Stimulated activated CD8-positive, alpha-beta memory T cell treated with anti-CD3 and anti-CD28 coated beads, Interleukin-15, amount 100 ng/mL, for 4 hours (primary cell): ENCODE data around the gene C1orf50.
A peak's percentile ranks its signal among the peaks of the same experiment; 100 is the strongest.

Source experiments
- DNase-seq, 2 donors: peaks; one replicate each; pipeline ENCODE4 v3.0.0-alpha.2; 2020; ENCODE audit warnings: low read depth in 2 of 2

The C1orf50 gene

DNA sequence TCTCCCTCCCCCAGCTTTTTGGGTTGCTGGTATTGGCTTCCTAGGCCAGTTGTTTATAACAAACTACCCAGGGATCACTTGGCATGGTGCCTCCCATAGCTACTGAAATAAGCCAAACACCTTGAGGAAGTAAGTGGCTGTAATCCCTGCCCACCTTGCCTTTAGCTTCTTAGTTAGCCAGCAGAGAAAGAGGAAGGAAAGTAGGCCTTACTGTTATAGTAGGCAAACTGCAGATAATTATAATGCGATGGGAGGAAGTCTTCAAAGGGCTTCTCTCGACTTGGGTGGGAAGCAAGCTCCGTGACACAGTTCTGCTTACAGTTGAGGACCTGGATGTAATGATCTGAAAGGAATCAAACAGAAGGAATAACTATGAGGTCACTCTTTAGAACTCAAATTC lies 8.4 kb upstream of the C1orf50 start:
- no peak for DNase-seq

DNA sequence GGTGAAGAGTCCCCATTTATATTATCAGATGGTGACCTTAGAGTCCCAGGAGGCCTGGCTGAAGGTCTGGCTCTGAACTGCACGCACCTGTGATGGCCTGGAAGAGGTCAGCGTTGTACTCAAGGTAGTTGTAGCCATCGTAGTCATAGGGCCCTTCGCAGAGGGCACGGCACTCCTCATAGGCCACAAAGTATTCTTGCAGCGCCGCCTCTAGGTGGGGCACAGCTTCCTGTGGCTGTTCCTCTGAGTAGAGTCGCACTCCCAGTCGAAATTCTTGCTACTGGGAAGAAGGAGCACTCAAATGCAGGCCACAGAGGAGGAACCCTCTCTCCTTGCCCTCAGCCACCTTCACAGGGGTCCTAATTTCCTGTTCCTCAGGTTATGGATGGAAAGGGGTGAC lies 7.9 kb upstream of the C1orf50 start:
- no peak for DNase-seq

DNA sequence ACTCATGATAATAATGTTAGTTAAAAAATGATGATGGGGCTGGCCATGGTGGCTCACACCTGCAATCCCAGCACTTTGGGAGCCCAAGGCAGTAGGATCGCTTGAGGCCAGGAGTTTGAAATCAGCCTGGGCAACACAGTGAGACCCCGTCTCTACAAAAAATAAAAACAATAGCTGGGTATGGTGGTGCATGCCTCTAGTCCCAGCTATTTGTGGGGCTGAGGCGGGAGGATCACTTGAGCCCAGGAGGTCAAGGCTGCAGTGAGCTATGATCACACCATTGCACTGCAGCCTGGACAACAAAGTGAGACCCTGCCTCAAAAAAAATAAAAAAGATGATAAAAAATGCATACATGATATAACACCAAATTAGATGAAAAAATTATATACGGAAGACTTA lies 5.5 kb upstream of the C1orf50 start:
- no peak for DNase-seq

DNA sequence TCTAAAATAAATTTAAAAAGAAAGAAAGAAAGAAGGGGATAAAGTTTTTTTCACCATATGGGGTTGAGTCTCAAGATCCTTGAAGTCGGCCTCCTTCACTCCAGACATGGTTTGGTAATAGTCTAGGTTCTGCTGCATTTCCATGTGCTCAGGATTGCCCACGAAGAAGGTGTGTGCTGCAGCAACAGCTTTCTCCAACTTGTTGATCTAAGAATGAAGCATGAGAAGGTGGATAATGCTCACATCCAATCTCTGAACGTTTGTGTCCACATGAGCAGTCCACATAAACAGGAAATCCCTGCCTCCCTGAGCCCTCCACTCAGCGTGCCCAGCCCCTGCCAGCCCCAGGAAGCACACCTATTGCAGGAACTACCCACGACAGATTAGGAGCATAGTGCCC lies 4.8 kb upstream of the C1orf50 start:
- DNase-seq: no peak

DNA sequence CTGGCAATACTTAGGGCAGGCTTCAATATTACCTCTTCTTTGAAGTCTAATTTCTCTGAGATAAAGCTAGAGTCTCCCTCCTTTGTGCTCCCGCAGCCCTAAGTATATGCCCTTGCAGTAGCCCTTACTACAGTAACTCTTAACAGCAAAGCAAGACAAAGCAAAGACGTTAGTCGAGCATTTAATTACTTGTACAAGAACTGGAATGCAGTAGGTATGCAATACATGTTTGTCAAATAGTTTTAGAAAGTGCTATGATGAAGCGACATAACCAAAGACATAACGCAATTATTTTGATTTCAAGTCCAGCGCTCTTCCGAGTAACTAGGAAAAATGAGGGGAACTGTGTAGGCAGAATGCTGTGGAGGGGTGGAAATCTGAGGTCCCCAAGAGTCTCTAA lies 1.8 kb upstream of the C1orf50 start:
- DNase-seq: no peak

DNA sequence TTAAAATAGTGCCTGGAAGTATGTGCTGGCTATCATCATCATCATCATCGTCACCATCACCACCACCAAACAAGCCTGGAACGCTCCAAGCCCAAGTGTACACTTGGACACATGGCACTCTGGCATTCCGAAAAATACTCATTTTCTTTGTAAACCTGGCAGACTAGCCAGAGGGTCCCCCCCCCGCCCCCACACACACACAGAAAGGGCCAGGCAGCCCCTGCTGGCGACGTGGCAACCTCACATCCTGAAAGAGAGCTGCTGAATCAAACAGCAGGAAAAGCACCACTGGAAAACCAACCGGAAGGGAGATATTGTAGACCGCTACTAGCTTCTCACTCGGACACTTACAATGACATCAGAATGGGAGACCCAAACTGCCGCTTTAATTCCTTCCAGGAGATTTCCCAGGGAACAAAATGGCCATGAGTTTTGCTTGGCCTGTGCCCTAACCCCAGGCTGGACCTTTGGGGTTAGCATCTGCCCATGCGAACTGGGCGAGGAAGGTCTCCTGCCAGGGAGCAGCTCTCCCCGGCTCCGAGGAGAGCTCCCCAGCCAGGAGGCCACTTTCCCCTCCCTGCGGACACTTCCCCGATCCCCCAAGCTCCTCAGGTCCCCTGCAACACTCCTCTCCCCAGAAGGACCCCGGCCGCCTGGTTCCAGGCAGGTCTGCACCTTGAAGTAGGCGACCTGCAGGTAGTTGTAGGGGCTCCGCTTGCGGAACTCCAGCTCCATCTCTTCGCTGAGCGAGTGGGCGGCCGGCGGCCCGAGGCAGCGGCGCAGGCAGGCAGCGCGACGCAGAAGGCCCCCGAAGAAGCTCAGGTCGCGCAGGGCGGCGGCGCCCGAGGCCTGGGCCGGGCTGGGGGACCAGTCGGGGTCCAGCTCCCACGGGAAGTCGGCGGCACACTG lies 963 bp upstream of the C1orf50 start:
- peak; percentile 10 to 37 for DNase-seq

DNA sequence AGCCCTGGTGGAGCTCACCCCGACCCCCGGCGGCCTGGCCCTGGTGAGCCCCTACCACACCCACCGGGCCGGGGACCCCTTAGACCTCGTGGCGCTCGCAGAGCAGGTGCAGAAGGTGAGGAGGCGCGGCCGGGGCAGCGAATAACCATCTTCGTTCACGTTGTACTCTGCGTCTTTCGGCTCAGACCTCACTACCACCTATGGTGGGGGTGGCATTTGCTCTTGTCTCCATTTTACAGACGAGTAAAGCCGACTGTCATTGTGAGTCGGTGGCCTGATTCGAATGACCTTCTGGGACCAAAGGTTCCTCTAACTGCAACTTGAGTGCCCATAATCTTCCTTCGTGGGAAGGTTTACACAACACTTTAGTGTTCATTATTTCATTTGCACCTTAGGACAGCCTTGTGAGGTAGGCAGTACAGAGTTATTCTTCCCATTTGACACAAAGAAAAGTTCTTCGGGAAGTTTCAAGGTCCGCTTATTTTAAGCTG lies 506 bp downstream of the C1orf50 start:
- no peak for DNase-seq

DNA sequence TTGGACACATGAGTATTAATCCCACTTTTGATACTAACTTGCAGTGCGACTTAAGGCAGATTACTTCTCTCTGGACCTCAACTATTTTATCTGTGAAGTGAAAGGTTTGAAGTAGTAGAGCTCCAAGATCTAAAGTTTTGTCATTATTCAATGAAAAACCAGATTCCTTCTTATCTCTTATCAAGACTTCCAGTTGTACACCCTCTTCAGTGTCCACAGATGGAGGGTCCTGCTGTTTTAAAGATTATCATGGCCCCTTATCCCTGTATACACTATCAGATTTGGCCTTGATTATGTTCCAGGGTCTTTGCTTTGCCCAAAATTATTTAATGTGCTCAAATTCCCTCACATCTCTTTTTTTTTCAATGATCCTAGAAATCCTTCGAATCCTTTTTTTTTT lies 1.1 kb downstream of the C1orf50 start:
- DNase-seq: no peak

DNA sequence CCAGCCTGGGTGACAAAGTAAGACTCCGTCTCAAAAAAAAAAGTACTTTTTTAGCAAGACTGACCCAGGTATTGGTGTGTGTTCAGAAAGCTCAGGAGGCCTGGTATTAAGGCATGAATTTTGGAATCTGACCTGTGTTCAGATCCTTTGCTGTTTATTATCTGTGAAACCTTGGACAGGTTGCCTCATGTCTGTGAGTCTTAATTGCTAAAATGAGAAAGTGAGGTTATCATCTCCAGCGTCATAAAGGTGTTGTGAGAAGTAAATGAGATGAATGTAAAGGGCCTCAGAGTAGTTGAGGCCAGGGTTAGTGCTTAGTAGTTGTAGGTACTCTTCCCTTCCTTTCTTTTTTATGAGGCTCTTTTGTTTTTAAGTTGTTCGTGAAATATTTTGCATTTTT lies 2.8 kb downstream of the C1orf50 start:
- DNase-seq: no peak

DNA sequence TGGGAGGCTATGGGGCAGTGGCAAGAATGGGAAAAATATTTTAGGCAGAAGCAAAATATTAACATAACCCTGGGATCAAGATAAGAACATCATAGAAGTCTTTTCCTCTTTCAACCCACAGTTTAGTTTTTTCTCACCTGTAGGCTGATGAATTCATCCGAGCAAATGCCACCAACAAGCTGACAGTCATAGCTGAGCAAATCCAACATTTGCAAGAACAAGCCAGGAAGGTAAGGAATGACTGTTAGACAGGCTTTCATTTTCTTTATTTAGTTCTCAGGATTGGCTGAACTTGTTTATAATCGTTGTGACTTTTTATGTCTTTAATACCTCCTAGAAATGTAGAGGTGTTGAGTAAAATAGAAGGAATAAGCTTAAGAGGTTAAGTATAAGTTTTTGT lies 6.4 kb downstream of the C1orf50 start:
- DNase-seq: no peak

DNA sequence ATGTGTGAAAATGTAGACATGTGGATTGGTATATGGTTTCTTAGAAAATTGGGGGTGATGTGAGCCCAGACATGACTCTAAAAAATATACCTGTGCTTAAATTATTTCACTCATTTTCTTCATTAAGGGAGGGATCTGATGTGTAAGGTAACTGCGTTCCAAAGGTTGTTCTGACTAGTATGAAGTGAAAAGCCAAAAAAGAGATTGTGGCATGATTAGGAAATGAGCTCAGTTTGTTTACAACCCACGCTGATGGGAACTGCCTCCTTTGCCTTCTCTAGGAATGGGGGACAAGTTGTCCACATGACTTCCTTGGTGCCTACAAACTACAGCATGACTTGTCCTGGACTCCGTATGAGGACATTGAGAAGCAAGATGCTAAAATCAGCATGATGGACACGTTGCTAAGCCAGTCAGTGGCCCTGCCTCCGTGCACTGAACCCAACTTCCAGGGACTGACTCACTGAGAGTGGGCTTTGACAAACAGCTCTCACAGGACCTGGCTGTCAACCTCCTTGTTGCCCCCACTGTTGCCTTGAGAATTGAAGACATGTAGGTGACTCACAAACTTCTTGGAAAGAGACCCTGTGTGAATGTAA lies 8.0 kb downstream of the C1orf50 start:
- DNase-seq: no peak

DNA sequence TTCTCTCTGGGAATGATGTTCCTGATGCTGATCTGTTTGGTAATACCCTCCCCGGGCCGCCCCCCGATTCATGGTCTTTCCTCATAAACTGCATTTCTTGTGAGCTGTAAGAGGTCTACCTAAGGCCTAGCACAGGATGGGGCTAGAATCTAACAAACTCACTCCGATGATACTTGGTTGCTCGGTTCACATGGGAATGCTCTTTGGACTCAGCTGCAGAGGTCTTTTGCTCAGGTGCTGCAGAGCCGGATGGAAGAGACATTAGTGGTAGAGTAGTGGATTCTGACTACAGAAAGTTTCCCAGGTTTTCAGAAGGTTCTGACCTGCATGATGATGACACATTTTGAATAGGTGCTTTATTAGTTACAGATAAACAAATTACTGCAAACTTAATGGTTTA lies 9.5 kb downstream of the C1orf50 start:
- no peak for DNase-seq

DNA sequence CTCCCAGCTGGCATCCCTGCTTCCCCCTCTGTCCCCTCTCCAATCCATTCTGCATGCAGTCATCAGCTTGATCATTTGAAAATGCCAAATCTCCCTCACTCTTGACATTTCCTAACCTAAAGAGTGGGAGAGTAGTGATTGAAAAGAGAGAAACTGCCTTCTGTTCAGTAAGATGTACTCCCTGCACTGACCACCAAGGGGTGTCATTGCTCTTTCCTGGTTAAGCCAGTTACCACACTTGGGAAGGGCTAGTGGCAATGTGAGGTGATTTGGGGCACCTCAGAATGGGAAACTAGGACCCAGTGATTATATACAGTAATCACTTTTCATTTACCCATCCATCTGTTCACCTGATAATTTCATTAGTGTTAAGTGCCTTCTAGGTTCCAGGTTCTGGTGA lies 10.8 kb downstream of the C1orf50 start:
- no peak for DNase-seq

DNA sequence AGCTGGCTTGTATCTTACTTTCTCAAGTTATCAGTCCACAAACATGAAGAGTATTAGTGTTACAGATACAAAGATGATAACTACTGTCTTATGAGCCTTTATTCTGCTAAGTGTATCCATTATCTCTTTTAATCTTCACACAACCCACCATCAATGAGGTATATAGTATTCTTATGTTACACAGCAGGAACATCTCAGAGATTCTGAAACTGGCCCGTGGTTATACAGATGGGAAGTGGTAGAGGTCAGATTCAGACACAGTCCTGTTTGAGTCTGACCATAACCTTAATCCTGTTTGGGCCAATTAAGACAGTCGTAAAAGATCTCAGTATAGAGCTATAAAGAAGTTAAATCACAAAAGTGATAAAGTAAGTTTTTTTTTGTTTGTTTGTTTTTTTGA lies 12.7 kb downstream of the C1orf50 start:
- no peak for DNase-seq

DNA sequence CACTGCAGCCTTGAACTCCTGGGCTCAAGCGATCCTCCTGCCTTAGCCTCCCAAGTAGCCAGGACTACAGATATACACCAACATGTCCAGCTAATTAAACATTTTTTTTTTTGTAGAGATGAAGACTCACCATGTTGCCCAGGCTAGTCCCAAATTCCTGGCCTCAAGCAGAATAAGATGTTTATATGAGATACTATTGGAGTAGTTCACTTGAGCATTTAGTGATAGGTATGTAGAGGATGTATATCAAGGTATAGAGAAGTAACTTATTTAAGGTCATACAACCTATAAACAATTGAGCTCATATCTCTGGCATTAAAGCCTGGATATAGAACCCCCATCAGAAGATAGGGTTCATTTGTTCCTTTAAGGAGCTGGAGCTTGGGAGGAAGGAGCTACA lies 13.1 kb downstream of the C1orf50 start:
- DNase-seq: no peak

DNA sequence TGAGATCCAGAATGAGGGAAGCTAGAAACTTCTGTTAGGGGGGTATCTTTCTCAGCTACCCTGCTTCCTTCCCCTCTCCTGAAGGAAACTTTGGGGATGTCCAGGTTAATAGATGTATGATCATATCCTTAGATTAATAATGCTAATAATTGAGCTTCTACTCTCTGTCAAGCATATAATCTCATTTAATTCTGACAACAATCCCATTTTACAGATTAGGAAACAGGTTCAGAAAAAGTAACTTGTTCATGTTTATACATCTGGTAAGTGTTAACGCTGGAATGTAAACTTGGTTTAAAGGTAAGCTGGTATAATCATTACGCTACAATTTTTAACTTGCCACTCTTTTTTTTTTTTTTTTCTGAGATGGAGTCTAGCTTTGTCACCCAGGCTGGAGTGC lies 16.0 kb downstream of the C1orf50 start:
- no peak for DNase-seq

DNA sequence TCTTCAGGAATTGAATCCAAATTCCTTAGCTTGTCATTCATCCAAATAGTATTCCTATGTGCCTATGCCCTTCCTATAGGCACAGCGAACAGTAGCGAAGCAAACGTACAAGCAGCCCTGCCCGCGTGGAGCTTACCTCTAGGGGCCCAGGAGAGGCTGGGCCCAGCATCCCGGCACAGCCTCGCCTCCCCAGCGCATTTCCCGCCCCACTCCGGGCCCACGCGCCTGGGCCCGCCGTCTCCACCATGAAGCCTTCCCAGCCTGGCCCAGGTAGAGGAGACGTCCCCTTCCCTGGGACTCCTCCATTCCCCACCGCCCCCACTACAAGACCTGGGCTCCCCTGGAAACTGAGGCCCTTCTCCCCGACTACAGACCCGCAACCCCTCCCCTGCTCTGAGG lies 17.5 kb downstream of the C1orf50 start:
- no peak for DNase-seq

DNA sequence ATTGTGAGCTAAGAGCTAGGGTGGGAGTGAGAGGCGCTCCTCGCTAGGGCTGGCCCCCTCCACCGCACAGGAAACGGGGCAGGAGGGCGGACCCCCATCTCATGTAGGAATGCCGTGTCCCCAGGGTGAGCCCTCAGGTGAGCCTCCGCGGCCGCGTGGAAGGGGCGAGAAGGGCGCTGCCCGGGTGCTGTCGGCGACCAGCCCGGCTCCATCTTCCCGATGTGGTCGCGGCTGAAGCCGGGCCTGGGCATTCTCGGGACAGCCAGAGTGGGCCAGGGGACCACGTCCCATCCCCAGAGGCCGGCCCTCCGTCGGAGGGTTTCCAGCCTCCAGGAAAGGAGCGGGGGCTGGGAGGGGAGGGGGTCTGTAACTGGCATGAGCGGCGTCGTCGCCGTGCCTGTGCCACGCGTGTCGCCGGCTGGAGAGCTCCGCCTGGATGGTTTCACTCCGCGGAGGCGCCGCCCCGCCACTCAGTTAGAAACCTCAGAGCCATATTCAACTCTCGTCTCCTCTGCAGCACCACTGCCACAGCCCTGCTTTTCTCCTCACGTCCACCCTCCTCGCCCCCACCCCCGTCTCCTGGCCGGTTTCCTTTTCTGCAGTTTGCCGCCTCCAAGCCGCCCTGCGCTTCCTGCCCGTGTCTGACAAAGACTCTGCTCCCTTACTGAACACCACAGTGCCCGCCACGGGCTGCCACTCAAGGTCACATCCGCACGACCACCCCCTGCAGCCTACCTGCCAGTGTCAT lies 18.1 kb downstream of the C1orf50 start, which contains the start of gene TMEM269:
Gene TMEM269, plus strand, starts transcription at position 46 of the 748 bp plus-strand sequence. CDS start 4,903 bp downstream, outside the sequence.
- peak; percentile 5 to 8 for DNase-seq

DNA sequence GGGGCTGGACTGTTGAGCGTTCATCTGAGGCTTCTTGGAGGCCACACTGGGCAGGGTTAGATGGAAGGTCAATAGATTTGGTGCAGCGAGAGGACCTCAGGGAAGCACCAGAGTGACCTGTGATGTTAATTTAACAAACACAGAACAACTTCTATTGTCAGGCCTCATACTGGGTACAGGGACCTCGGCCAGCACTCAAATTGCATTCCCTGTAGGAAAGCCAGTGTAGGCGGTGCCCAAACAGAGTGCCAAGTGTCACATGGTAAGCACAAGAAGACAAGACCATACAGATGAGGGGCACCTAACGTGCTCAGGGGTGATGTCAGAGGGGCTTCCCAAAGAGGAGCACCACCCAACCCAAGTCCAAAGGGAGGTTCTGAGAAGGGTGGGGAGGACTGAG lies 19.0 kb downstream of the C1orf50 start:
- DNase-seq: no peak

DNA sequence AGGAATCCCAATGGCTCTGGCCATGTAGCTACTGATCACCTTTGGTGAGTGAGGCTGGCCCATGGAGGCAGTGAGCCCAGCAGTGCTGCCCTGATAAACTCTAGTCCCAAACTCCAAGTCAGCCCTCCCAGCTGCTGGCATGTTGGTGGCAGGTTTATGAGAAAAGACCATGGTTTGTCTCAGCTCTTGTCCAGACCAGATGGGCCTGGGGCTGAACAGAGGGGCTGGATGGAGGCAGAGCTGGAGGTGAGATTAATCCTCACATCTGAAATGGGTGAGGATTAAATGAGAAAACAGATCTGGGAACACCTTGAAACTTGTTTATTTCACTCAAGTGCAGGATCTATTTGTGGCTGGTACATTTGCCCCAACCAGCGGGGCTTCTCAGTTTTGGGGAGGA lies 21.0 kb downstream of the C1orf50 start:
- DNase-seq: no peak

DNA sequence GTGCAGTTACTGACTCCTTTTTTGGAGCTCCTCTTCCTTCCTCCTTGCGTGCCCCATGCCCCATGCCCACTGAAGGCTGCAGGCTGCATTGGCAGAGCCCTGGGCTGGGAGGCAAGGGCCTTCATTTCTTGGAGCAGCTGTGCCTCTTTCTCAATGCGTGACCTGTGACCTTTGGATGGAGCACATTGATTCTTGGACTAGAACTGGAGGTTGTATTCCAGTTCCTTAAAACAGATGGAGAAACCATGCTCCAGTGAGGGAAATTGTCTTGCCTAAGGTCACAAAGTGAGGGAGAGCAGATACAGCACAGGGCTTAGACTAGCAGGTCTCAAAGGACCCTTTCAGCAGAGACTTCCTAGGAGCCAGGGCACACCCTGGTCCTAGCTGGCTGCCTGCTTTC lies 26.8 kb downstream of the C1orf50 start:
- no peak for DNase-seq

DNA sequence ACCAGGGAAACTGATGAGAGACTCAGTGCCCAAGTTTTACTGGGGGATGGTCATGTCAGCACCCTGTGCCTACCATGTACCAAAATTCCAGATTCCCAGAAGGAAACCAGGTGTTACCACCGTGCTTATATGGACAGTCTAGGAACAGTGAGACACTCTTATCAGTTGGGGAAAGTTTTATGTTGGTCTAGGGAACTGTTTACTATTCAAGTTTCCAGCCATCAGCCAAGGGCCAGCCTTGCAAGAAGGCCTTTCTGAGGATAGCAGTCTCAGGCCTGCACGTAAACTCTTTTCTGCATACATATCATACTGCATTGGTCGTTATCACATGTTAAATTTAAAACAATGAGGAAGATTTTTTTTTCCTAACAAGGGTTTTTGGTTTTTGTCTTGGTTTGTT lies 30.4 kb downstream of the C1orf50 start:
- no peak for DNase-seq

DNA sequence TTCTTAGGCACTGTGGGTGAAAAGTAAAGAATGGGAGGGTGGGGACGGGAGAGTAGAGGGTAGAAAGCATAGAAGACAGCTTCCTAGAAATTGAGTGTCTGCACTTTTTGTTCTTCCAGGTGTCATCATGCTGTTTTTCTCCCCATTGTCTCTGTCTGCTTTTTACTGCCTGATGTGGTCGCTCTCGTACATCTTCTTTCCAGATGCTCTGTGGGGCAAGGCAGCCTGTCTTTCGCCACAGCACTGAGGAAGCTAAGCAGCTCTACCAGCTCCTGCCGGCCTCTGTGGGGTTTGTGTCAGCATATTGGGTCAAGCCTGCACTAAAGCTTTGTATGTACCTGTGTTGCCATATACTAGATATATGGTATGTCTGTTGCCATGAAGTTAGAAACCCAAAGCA lies 30.9 kb downstream of the C1orf50 start:
- no peak for DNase-seq
